NCI-H524 (cell line): Measurements from ENCODE around the gene EGFR.

Experiments used
- DNase-seq, 2 experiments: peaks; one replicate each; lab custom pipeline; 2025; lab: John Stamatoyannopoulos, UW

EGFR gene

GRCh38 chr7:55013851-55014250, 5.0 kb upstream of the EGFR start:
- no peak for DNase-seq

- peak in 1 of 2 experiments; percentile 66 for DNase-seq
These were observed 2.6 kb upstream of the EGFR start for GRCh38 chr7:55016061-55016745.

GRCh38 chr7:55016746-55017090, 2.1 kb upstream of the EGFR start:
- no peak for DNase-seq

GRCh38 chr7:55017841-55018240, 976 bp upstream of the EGFR start:
- no peak for DNase-seq

- DNase-seq = no peak
These were observed 424 bp downstream of the EGFR start for GRCh38 chr7:55019191-55019690.

- DNase-seq = no peak
These were observed 1.1 kb downstream of the EGFR start for GRCh38 chr7:55019691-55020465.

GRCh38 chr7:55020466-55020871, 1.7 kb downstream of the EGFR start:
- no peak for DNase-seq

- DNase-seq = no peak
These were observed 2.2 kb downstream of the EGFR start for GRCh38 chr7:55021053-55021452.

GRCh38 chr7:55022002-55022985, 3.5 kb downstream of the EGFR start:
- no peak for DNase-seq

- DNase-seq = no peak
These were observed 5.2 kb downstream of the EGFR start for GRCh38 chr7:55023841-55024505.

- no peak for DNase-seq
These were observed 6.0 kb downstream of the EGFR start for GRCh38 chr7:55024776-55025175.

GRCh38 chr7:55026086-55026790, 7.4 kb downstream of the EGFR start:
- no peak for DNase-seq

GRCh38 chr7:55026867-55027490, 8.2 kb downstream of the EGFR start:
- DNase-seq = no peak

GRCh38 chr7:55028011-55028410, 9.2 kb downstream of the EGFR start:
- DNase-seq = no peak

GRCh38 chr7:55030314-55030713, 11.5 kb downstream of the EGFR start:
- no peak for DNase-seq

GRCh38 chr7:55031075-55031474, 12.3 kb downstream of the EGFR start:
- no peak for DNase-seq

GRCh38 chr7:55032069-55032699, 13.4 kb downstream of the EGFR start:
- no peak for DNase-seq

- no peak for DNase-seq
These were observed 14.5 kb downstream of the EGFR start for GRCh38 chr7:55033236-55033846.

GRCh38 chr7:55034776-55035175, 16.0 kb downstream of the EGFR start:
- DNase-seq = no peak

- peak in 1 of 2 experiments; percentile 10 for DNase-seq
These were observed 16.6 kb downstream of the EGFR start for GRCh38 chr7:55035410-55035809.
